HuH-7 (cell line): ENCODE measurements around the gene NUP62.
"Not testable (repeated sequence)": the region's sequence is repeated elsewhere in the genome, so short reads cannot be mapped to it uniquely, and the experiment has no call there.

Experiments
- DNase-seq: peaks from one replicate; pipeline ENCODE4 v3.0.0; 2011; ENCODE audit warnings: low spot score

Gene NUP62

GRCh38 chr19:49929121-49929610, at the start of gene NUP62, which contains the start of gene ATF5:
NUP62 (minus strand) TSS chr19:49929504; CDS start chr19:49909807, 19,697 bp downstream.
ATF5 (plus strand) TSS chr19:49929205; CDS start chr19:49930851, 1,646 bp downstream.
- peak; percentile 98 for DNase-seq

- DNase-seq: no peak
Observed at GRCh38 chr19:49978324-49978723, 49.0 kb upstream of the NUP62 start.

GRCh38 chr19:49977881-49978280, 48.6 kb upstream of the NUP62 start:
- DNase-seq: no peak

- DNase-seq: no peak
Observed at GRCh38 chr19:49977076-49977475, 47.8 kb upstream of the NUP62 start.

GRCh38 chr19:49976496-49976895, 47.2 kb upstream of the NUP62 start:
- DNase-seq: no peak

GRCh38 chr19:49975051-49975450, 45.7 kb upstream of the NUP62 start:
- no peak for DNase-seq

GRCh38 chr19:49973987-49974386, 44.7 kb upstream of the NUP62 start:
- DNase-seq: no peak

GRCh38 chr19:49972841-49973240, 43.5 kb upstream of the NUP62 start:
- no peak for DNase-seq

GRCh38 chr19:49971991-49972411, 42.7 kb upstream of the NUP62 start:
- no peak for DNase-seq

- not testable (repeated sequence) for DNase-seq
Observed at GRCh38 chr19:49969355-49969754, 40.1 kb upstream of the NUP62 start.

- no peak for DNase-seq
Observed at GRCh38 chr19:49968279-49968922, 39.1 kb upstream of the NUP62 start.

- not testable (repeated sequence) for DNase-seq
Observed at GRCh38 chr19:49960980-49961379, 31.7 kb upstream of the NUP62 start, which contains the start of gene SIGLEC11. SIGLEC11 (minus strand) TSS chr19:49961172; CDS start chr19:49961081, 91 bp downstream.

- not testable (repeated sequence) for DNase-seq
Observed at GRCh38 chr19:49959892-49960291, 30.6 kb upstream of the NUP62 start.

- DNase-seq: not testable (repeated sequence)
Observed at GRCh38 chr19:49958596-49958995, 29.3 kb upstream of the NUP62 start.

GRCh38 chr19:49958144-49958543, 28.8 kb upstream of the NUP62 start:
- DNase-seq: not testable (repeated sequence)

GRCh38 chr19:49957262-49957915, 28.1 kb upstream of the NUP62 start:
- no peak for DNase-seq

- no peak for DNase-seq
Observed at GRCh38 chr19:49956115-49956495, 26.8 kb upstream of the NUP62 start.

GRCh38 chr19:49954933-49955332, 25.6 kb upstream of the NUP62 start:
- no peak for DNase-seq

GRCh38 chr19:49954092-49954829, 25.0 kb upstream of the NUP62 start:
- DNase-seq: no peak

GRCh38 chr19:49953416-49953815, 24.1 kb upstream of the NUP62 start:
- DNase-seq: no peak

- no peak for DNase-seq
Observed at GRCh38 chr19:49952906-49953305, 23.6 kb upstream of the NUP62 start.

GRCh38 chr19:49952479-49952836, 23.2 kb upstream of the NUP62 start:
- no peak for DNase-seq
